Right lobe of liver (tissue), 4 donors: Measurements from ENCODE around the gene CYB5D1.

Experiments used
- POLR2A ChIP-seq: fragments of 450-650 bp; IDR thresholded peaks from one replicate; pipeline ENCODE4 v1.6.1; 2017; ENCODE audit warnings: antibody characterized with exemption, mild to moderate bottlenecking
- TF ChIP-seq, protein P1 (sequence below), 4 donors: fragments of 200-600 bp in 3 of 4; fragments of 450-650 bp in 1 of 4; IDR thresholded peaks; one replicate each; pipeline versions ENCODE4 v1.5.1 to v1.8.0; 2016 to 2022; ENCODE audit warnings: antibody characterized with exemption in 4 of 4, mild to moderate bottlenecking in 2 of 4
- donor health status: DM: no; HTN: no; CAD: no.
- donor health status: DM: no; HTN: no; CAD: no.
- donor health status: DM: no; HTN: yes; CAD: no.

DNA sequence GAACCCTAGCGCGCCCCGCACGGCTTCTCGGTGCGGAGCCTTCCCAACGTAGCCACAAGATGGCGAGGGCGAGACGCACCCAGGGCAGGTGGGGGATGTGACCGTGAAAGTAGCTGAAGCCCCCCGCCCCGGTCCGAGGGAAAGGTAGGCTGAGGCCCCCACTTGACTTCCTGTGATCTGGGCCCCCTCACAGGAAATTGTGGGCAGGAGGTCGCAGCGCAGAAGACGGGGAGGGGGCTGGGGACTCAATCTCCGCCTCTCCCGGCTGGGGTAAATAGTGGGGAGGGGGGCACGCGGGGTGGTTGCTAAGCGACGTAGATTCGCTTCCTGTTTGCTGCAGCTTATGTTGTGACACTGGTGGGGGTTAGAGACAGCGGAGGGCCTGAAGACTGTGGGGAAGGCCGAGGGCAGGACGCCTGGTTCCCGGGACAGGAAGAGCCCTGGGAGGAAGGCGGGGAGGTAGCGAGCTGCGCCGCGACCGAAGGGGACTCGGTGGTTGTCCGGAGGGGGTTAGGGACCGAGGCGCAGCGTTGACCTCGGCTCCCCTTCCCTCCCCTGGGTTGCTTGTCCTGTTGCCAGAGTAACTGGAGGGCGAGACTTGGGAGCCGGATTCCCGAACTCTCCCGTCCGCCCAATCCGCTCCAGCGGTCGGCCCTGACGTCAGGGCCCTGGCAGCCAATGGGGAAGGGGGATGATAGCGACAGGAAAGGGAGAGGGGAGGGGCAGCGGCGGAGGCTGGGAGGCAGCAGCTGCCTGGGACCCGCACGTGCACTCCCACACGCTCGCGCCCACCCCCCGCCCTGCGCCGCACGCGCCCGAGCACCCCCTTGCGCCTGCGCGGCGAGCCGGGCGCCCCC, 22.6 kb upstream of the CYB5D1 start:
- peak; percentile 66 for TF ChIP-seq POLR2A
- TF ChIP-seq, protein P1, sequence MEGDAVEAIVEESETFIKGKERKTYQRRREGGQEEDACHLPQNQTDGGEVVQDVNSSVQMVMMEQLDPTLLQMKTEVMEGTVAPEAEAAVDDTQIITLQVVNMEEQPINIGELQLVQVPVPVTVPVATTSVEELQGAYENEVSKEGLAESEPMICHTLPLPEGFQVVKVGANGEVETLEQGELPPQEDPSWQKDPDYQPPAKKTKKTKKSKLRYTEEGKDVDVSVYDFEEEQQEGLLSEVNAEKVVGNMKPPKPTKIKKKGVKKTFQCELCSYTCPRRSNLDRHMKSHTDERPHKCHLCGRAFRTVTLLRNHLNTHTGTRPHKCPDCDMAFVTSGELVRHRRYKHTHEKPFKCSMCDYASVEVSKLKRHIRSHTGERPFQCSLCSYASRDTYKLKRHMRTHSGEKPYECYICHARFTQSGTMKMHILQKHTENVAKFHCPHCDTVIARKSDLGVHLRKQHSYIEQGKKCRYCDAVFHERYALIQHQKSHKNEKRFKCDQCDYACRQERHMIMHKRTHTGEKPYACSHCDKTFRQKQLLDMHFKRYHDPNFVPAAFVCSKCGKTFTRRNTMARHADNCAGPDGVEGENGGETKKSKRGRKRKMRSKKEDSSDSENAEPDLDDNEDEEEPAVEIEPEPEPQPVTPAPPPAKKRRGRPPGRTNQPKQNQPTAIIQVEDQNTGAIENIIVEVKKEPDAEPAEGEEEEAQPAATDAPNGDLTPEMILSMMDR (IDR thresholded peaks at IDR 0.05), result peak; percentile 53 to 68 (median 56)
